Left lung (tissue), 10 donors: ENCODE results near the gene VPS29. TPM values are rescaled to one million over a fixed set of nuclear protein-coding genes. Genes with fewer than 3 reads are reported as not detected.
A peak's percentile ranks its signal among the peaks of the same experiment; 100 is the strongest.

Experiments
- ATAC-seq: fragments of 200-7000 bp; cut with Tn5 transposase; one replicate; pipeline ENCODE4 v1.9.1; 2020; ENCODE audit warnings: moderate library complexity
- DNase-seq, 4 donors: peaks; one replicate each; pipeline ENCODE4 v3.0.0-alpha.2; 2013 to 2020
- H3K27ac ChIP-seq, 2 donors: fragments of 200-600 bp; sonication (generic) in 1 of 2; one replicate each; pipeline versions ENCODE4 v1.5.0 to v1.8.0; 2020 to 2021
- H3K27me3 ChIP-seq, 2 donors: fragments of 200-600 bp; sonication (generic) in 1 of 2; one replicate each; pipeline versions ENCODE4 v1.5.0 to v1.8.0; 2020 to 2021
- H3K36me3 ChIP-seq, 2 donors: fragments of 200-600 bp; sonication (generic) in 1 of 2; one replicate each; pipeline versions ENCODE4 v1.5.0 to v1.8.0; 2020 to 2021
- H3K4me1 ChIP-seq, 2 donors: fragments of 200-600 bp; one replicate each; pipeline ENCODE4 v1.8.0; 2021
- H3K4me3 ChIP-seq, 2 donors: fragments of 200-600 bp; sonication (generic) in 1 of 2; one replicate each; pipeline versions ENCODE4 v1.5.0 to v1.8.0; 2020 to 2021; ENCODE audit warnings: mild to moderate bottlenecking in 1 of 2
- H3K9me3 ChIP-seq, 2 donors: fragments of 200-600 bp; sonication (generic) in 1 of 2; one replicate each; pipeline versions ENCODE4 v1.5.0 to v1.8.0; 2020 to 2021
- intact Hi-C, 2 donors: fragments of 100-400 bp; cut with DNase I; formaldehyde crosslinking; loops; one replicate each; pipeline versions ENCODE4 v1.11.2 to v1.14.2; 2022
- polyA plus RNA-seq, 6 donors: library from polyadenylated mRNA; unstranded; fragments of 120-200 nt; gene quantifications; one replicate each; pipeline ENCODE4 v1.2.1, GENCODE V29; 2013; ENCODE audit not compliant: insufficient read length in 6 of 6
- total RNA-seq, 2 donors: library from RNA; stranded (reverse); fragmentation: NEBNext Ultra II Directional; extraction: Animal tissue kit (Norgen Biotek cat#: 25700); gene quantifications; one replicate each; pipeline ENCODE4 v1.2.1, GENCODE V29; 2021
- TF ChIP-seq, protein P1 (sequence below), 2 donors: fragments of 200-600 bp; sonication (generic) in 1 of 2; IDR thresholded peaks; one replicate each; pipeline versions ENCODE4 v1.5.0 to v1.8.0; 2021; ENCODE audit warnings: antibody characterized with exemption in 2 of 2
- donor health status: DM: no; HTN: yes; CAD: no.
- donor health status: DM: no; HTN: no; CAD: no.

Gene VPS29
- total and polyA plus RNA-seq, 8 donors, result 91.7 to 151 (median 135) TPM

GRCh38 chr12:110536834-110537604 is 35.1 kb upstream of the VPS29 start:
- intact Hi-C loops, result no loop called here
- H3K4me1 ChIP-seq, result peaks cover 0 to 20% of the 10 kb centered on the region in 2 donors
- H3K9me3 ChIP-seq, result no peaks in the 10 kb centered on the region
- ATAC-seq (peak; percentile 11), DNase-seq (no peak)
- no peaks in the 10 kb centered on the region for H3K27me3 ChIP-seq
- H3K36me3 ChIP-seq, result peaks cover 0 to 68% of the 10 kb centered on the region in 2 donors
- H3K27ac ChIP-seq, result peak overlapping the region in 1 of 2 donors; percentile 37
- no peak overlapping the region for H3K4me3 ChIP-seq
- TF ChIP-seq, protein P1, sequence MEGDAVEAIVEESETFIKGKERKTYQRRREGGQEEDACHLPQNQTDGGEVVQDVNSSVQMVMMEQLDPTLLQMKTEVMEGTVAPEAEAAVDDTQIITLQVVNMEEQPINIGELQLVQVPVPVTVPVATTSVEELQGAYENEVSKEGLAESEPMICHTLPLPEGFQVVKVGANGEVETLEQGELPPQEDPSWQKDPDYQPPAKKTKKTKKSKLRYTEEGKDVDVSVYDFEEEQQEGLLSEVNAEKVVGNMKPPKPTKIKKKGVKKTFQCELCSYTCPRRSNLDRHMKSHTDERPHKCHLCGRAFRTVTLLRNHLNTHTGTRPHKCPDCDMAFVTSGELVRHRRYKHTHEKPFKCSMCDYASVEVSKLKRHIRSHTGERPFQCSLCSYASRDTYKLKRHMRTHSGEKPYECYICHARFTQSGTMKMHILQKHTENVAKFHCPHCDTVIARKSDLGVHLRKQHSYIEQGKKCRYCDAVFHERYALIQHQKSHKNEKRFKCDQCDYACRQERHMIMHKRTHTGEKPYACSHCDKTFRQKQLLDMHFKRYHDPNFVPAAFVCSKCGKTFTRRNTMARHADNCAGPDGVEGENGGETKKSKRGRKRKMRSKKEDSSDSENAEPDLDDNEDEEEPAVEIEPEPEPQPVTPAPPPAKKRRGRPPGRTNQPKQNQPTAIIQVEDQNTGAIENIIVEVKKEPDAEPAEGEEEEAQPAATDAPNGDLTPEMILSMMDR (IDR thresholded peaks at IDR 0.05), result no peak

GRCh38 chr12:110534811-110535210 is 32.9 kb upstream of the VPS29 start:
- DNase-seq (no peak), ATAC-seq (no peak)
- H3K36me3 ChIP-seq, result peaks cover 0 to 73% of the 10 kb centered on the region in 2 donors
- TF ChIP-seq, protein P1 (IDR thresholded peaks at IDR 0.05), result no peak
- H3K27me3 ChIP-seq, result no peaks in the 10 kb centered on the region
- intact Hi-C loops, result no loop called here
- no peaks in the 10 kb centered on the region for H3K9me3 ChIP-seq
- no peak overlapping the region for H3K27ac ChIP-seq
- no peak overlapping the region for H3K4me3 ChIP-seq
- peaks cover 0 to 20% of the 10 kb centered on the region in 2 donors for H3K4me1 ChIP-seq

- ATAC-seq, result no peak
- intact Hi-C loops, result no loop called here
- Histone ChIP-seq H3K36me3 (peaks cover 0 to 70% of the 10 kb centered on the region in 2 donors), H3K4me1 (peaks cover 0 to 16% of the 10 kb centered on the region in 2 donors), H3K27ac (no peak overlapping the region), H3K4me3 (no peak overlapping the region), H3K9me3 (no peaks in the 10 kb centered on the region), H3K27me3 (no peaks in the 10 kb centered on the region)
- TF ChIP-seq, protein P1 (IDR thresholded peaks at IDR 0.05), result no peak
- DNase-seq, result no peak
Observed at GRCh38 chr12:110533607-110534006, 31.7 kb upstream of the VPS29 start.

- Histone ChIP-seq H3K4me1 (peaks cover 0 to 6% of the 10 kb centered on the region in 2 donors), H3K4me3 (no peak overlapping the region), H3K27ac (no peak overlapping the region), H3K36me3 (peaks cover 0 to 61% of the 10 kb centered on the region in 2 donors), H3K9me3 (no peaks in the 10 kb centered on the region), H3K27me3 (no peaks in the 10 kb centered on the region)
- no peak for DNase-seq
- TF ChIP-seq, protein P1 (IDR thresholded peaks at IDR 0.05), result no peak
- intact Hi-C loops, result no loop called here
- no peak for ATAC-seq
Observed at GRCh38 chr12:110532644-110533043, 30.7 kb upstream of the VPS29 start.

- no peaks in the 10 kb centered on the region for H3K9me3 ChIP-seq
- H3K4me3 ChIP-seq, result no peak overlapping the region
- H3K27ac ChIP-seq, result no peak overlapping the region
- peak; percentile 36 for ATAC-seq
- DNase-seq, result no peak
- intact Hi-C loops, result no loop called here
- peaks cover 0 to 53% of the 10 kb centered on the region in 2 donors for H3K36me3 ChIP-seq
- H3K27me3 ChIP-seq, result no peaks in the 10 kb centered on the region
- TF ChIP-seq, protein P1 (IDR thresholded peaks at IDR 0.05), result no peak
- peaks cover 0 to under 1% of the 10 kb centered on the region in 2 donors for H3K4me1 ChIP-seq
Observed at GRCh38 chr12:110531741-110532333, 29.9 kb upstream of the VPS29 start.
